NT2/D1 (cell line): ENCODE measurements around the gene ALOX15B.
A peak's percentile ranks its signal among the peaks of the same experiment; 100 is the strongest.

Source experiments
- DNase-seq: peaks from one replicate; pipeline ENCODE4 v3.0.0-alpha.2; 2011; ENCODE audit warnings: low read depth, low spot score
- H3K27me3 ChIP-seq: 2 replicates; pipeline ENCODE4 v1.6.0; 2011; ENCODE audit warnings: mild to moderate bottlenecking; ENCODE audit not compliant: insufficient read length, insufficient read depth
- H3K36me3 ChIP-seq: 2 replicates; pipeline ENCODE4 v1.6.1; 2011; ENCODE audit warnings: mild to moderate bottlenecking, low read length, mixed read lengths; ENCODE audit not compliant: insufficient read depth, insufficient read length
- H3K4me1 ChIP-seq: 2 replicates; pipeline ENCODE4 v1.5.1; 2011; ENCODE audit not compliant: insufficient read depth, insufficient read length
- H3K4me3 ChIP-seq: 2 replicates; pipeline ENCODE4 v1.5.1; 2011; ENCODE audit warnings: low read depth; ENCODE audit not compliant: insufficient read length
- H3K9ac ChIP-seq: 2 replicates; pipeline ENCODE4 v1.6.0; 2011; ENCODE audit warnings: low read depth; ENCODE audit not compliant: insufficient read length
- H3K9me3 ChIP-seq: 2 replicates; pipeline ENCODE4 v1.5.1; 2011; ENCODE audit warnings: mild to moderate bottlenecking, low read length; ENCODE audit not compliant: insufficient read depth
- SUZ12 ChIP-seq: IDR thresholded peaks from 2 replicates; pipeline ENCODE4 v1.6.1; 2011; ENCODE audit not compliant: insufficient read length, insufficient read depth; ENCODE audit errors: extremely low read depth
- YY1 ChIP-seq: IDR thresholded peaks from 2 replicates; pipeline ENCODE4 v1.6.1; 2011; ENCODE audit not compliant: insufficient read length, insufficient read depth
- ZNF274 ChIP-seq: IDR thresholded peaks from 2 replicates; pipeline ENCODE4 v1.6.1; 2011; ENCODE audit warnings: mild to moderate bottlenecking, low read depth, low read length

The ALOX15B gene

GRCh38 chr17:8015236-8015956, 23.5 kb upstream of the ALOX15B start:
- H3K4me1 ChIP-seq = peaks cover 5% of the 10 kb centered on the region
- peak overlapping the region; percentile 59 for H3K4me3 ChIP-seq
- no peaks in the 10 kb centered on the region for H3K36me3 ChIP-seq
- no peak for DNase-seq
- peaks cover 16% of the 10 kb centered on the region for H3K27me3 ChIP-seq
- peak overlapping the region; percentile 74 for H3K9ac ChIP-seq
- TF ChIP-seq ZNF274 (no peak), SUZ12 (no peak), YY1 (no peak)
- no peaks in the 10 kb centered on the region for H3K9me3 ChIP-seq

GRCh38 chr17:8015957-8016631, 22.8 kb upstream of the ALOX15B start:
- Histone ChIP-seq H3K9me3 (no peaks in the 10 kb centered on the region), H3K27me3 (peaks cover 16% of the 10 kb centered on the region), H3K36me3 (no peaks in the 10 kb centered on the region), H3K9ac (peak overlapping the region; percentile 74), H3K4me3 (peak overlapping the region; percentile 59), H3K4me1 (peaks cover 5% of the 10 kb centered on the region)
- no peak for TF ChIP-seq SUZ12
- TF ChIP-seq ZNF274 = no peak
- TF ChIP-seq YY1 = no peak
- no peak for DNase-seq

DNA sequence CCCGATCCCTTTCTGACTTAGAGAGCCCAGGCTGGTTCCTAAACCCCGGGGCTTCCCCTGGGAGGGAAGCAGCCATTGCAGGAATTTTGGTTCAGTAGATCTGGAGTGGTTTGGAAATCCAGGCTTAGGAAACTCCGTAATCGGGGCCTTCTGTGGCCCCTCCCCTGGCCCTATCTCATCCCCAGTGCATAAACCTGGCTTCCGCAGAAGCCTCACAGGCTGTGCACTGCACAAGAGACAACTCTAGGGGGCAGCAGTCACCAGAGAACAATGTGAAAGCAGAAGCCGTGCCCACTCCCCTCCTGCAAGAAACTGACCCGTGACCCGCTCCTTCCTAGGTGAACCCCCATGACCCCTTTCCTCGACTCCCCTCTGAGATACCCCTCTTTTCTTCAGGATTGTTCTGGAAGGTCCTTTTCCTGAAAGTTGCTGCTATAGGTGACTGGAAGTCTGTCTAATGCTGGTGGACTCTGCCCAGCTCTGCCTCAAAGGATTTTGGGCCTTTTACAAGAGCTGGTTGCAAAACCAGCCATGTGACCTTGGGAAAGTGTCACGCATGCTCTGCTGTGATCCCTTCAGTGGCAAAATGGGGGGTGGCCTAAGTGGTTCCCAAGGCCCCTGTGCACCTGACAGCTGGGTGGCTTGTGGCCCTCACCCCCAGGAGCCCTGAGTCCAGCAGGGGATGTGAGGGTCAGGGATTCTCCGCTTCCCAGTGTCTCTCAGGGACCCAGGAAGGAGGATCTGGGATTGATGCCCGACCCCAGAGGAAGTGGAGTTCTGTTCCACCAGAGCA, 22.0 kb upstream of the ALOX15B start:
- Histone ChIP-seq H3K4me1 (peaks cover 5% of the 10 kb centered on the region), H3K4me3 (peak overlapping the region; percentile 59)

DNA sequence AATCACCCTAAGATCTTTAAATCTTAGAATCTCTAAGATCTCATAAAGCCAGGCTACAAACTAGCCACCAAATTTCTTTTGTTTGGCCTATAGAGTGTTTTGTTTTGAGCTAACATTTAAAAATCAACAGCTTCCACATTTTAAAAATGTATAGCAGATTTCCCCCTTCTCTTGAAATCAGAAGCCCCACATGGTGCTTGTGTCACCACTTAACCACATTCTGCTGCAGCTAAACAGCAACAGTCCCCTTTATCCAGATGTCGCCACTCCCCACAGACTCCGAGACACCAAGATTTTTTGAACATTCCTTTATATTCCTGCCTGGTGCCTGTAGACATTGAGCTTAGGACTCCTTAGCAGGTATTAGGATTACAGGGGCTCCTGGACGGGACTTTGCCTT, 20.4 kb upstream of the ALOX15B start:
- no peak for TF ChIP-seq YY1
- no peak for TF ChIP-seq SUZ12
- TF ChIP-seq ZNF274 = no peak
- Histone ChIP-seq H3K9ac (no peak overlapping the region), H3K36me3 (no peaks in the 10 kb centered on the region), H3K9me3 (no peaks in the 10 kb centered on the region), H3K27me3 (peaks cover 16% of the 10 kb centered on the region), H3K4me1 (peaks cover 5% of the 10 kb centered on the region), H3K4me3 (no peak overlapping the region)
- DNase-seq = no peak

More for the DNA sequence above, 22.0 kb upstream of the ALOX15B start:
- Histone ChIP-seq H3K9ac (peak overlapping the region; percentile 74), H3K9me3 (no peaks in the 10 kb centered on the region), H3K27me3 (peaks cover 16% of the 10 kb centered on the region), H3K36me3 (no peaks in the 10 kb centered on the region)
- TF ChIP-seq YY1 (no peak), SUZ12 (no peak), ZNF274 (no peak)
- DNase-seq = peak; percentile 43

DNA sequence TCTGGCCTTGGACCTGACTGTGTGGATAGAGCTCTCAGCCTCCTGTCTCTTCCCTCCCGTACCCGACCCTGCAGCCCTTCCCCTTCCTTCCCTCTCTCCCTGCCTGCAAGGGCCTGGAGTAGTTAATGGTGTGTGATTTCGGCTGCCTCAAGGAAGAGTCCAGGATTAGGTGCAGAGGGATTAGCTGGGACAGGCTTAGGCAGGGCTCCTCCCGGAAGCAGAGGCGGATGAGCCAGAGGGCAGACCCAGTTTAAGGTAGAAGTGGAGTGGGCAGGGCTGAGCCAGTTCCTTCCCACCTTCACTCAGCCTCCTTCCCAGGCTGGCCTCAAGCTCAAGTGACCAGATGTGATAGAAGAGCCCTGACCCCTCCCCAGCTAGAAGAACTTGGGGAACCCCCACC, 19.7 kb upstream of the ALOX15B start:
- no peaks in the 10 kb centered on the region for H3K36me3 ChIP-seq
- no peak overlapping the region for H3K9ac ChIP-seq
- H3K4me3 ChIP-seq = no peak overlapping the region
- H3K27me3 ChIP-seq = peaks cover 16% of the 10 kb centered on the region
- no peak for DNase-seq
- no peak for TF ChIP-seq ZNF274
- no peak for TF ChIP-seq SUZ12
- TF ChIP-seq YY1 = no peak
- no peaks in the 10 kb centered on the region for H3K9me3 ChIP-seq
- peaks cover 5% of the 10 kb centered on the region for H3K4me1 ChIP-seq

- no peak for DNase-seq
- Histone ChIP-seq H3K4me1 (peaks cover 6% of the 10 kb centered on the region), H3K27me3 (peaks cover 12% of the 10 kb centered on the region), H3K9ac (no peak overlapping the region), H3K4me3 (no peak overlapping the region), H3K9me3 (no peaks in the 10 kb centered on the region), H3K36me3 (no peaks in the 10 kb centered on the region)
- TF ChIP-seq SUZ12 (no peak), YY1 (no peak), ZNF274 (no peak)
Measured at GRCh38 chr17:8019665-8020650, 18.9 kb upstream of the ALOX15B start.
